ENCODE data around the gene OR5AR1.

DNA sequence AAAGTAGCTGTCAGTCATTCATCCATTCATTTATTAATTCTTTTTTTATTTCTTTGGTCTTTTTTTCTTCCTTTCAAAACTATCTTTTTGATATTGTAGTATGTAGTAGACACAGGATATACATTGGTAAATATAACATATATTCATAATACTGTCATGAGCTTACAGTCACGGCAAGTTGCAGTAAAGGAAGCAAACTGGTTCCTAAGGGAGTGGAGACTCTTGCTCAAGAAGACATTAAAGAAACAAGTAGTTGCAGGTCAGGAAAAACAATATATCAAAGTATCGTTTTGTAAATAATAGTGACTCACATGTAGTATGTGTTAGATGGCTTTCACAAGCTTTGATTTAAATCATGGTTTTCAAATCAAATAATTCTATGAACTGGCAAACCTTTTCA is 7.5 kb downstream of the OR5AR1 start:
- TF ChIP-seq, protein P1, sequence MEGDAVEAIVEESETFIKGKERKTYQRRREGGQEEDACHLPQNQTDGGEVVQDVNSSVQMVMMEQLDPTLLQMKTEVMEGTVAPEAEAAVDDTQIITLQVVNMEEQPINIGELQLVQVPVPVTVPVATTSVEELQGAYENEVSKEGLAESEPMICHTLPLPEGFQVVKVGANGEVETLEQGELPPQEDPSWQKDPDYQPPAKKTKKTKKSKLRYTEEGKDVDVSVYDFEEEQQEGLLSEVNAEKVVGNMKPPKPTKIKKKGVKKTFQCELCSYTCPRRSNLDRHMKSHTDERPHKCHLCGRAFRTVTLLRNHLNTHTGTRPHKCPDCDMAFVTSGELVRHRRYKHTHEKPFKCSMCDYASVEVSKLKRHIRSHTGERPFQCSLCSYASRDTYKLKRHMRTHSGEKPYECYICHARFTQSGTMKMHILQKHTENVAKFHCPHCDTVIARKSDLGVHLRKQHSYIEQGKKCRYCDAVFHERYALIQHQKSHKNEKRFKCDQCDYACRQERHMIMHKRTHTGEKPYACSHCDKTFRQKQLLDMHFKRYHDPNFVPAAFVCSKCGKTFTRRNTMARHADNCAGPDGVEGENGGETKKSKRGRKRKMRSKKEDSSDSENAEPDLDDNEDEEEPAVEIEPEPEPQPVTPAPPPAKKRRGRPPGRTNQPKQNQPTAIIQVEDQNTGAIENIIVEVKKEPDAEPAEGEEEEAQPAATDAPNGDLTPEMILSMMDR (IDR thresholded peaks at IDR 0.05) = no peak
- TF ChIP-seq POLR2AphosphoS5 (IDR thresholded peaks at IDR 0.05) (no peak), POLR2A (IDR thresholded peaks at IDR 0.05) (no peak), EP300 (IDR thresholded peaks at IDR 0.05) (no peak)
